ENCODE measurements around the gene RPL26. TPM values are rescaled to one million over a fixed set of nuclear protein-coding genes. Genes with fewer than 3 reads are reported as not detected.

The RPL26 gene
- total and polyA plus RNA-seq, 7 experiments from 2014 or later: 1,965 to 3,298 (median 2,350) TPM

- Mint-ChIP-seq H3K36me3 (peaks cover 0 to 3% (median 0%) of the 10 kb centered on the region in 5 donors), H3K4me3 (no peak overlapping the region), H3K27ac (peak overlapping the region in 1 of 9 donors; percentile 28), H3K9me3 (no peaks in the 10 kb centered on the region), H3K4me1 (peaks cover 10 to 24% (median 12%) of the 10 kb centered on the region in 7 donors), H3K27me3 (peaks cover 0 to 18% (median 5%) of the 10 kb centered on the region in 5 donors)
- ChIA-PET CTCF (no interaction called here), POLR2A (interaction anchor here (1.1 to 1.4 kb wide), 2 partner anchors 9 to 43 kb away, joined by 4 to 5 read pairs; partner anchors contain the start of gene NDEL1)
- H3K4me3 ChIP-seq (ENCODE audit: low read length): no peak overlapping the region
- H3K36me3 ChIP-seq (ENCODE audit: control insufficient read depth in 2 of 3, insufficient read depth in 3 of 3, low read length in 3 of 3): no peaks in the 10 kb centered on the region
- intact Hi-C loops (cut with micrococcal nuclease): no loop called here
- ATAC-seq (no peak), DNase-seq (no peak)
- H3K27ac ChIP-seq (ENCODE audit: low read depth, low read length): no peak overlapping the region
- no peaks in the 10 kb centered on the region for H3K9me3 ChIP-seq (ENCODE audit: control insufficient read depth in 2 of 3, low read length in 3 of 3)
- H3K4me1 ChIP-seq (ENCODE audit: control insufficient read depth in 2 of 2, insufficient read depth in 2 of 2, low read length in 2 of 2): peaks cover 14 to 25% of the 10 kb centered on the region in 2 donors
- no peaks in the 10 kb centered on the region for H3K27me3 ChIP-seq (ENCODE audit: control insufficient read depth in 2 of 2, insufficient read depth in 2 of 2, low read length in 2 of 2)
Observed at GRCh38 chr17:8392274-8392673, 9.3 kb upstream of the RPL26 start.

- peaks cover 0 to 3% (median 0%) of the 10 kb centered on the region in 5 donors for H3K36me3 Mint-ChIP-seq
- peaks cover 10 to 26% (median 12%) of the 10 kb centered on the region in 7 donors for H3K4me1 Mint-ChIP-seq
- CTCF ChIA-PET: no interaction called here
- Histone ChIP-seq H3K4me1 (ENCODE audit: control insufficient read depth in 2 of 2, insufficient read depth in 2 of 2, low read length in 2 of 2) (peaks cover 14 to 26% of the 10 kb centered on the region in 2 donors), H3K27me3 (ENCODE audit: control insufficient read depth in 2 of 2, insufficient read depth in 2 of 2, low read length in 2 of 2) (no peaks in the 10 kb centered on the region), H3K9me3 (ENCODE audit: control insufficient read depth in 2 of 3, low read length in 3 of 3) (no peaks in the 10 kb centered on the region), H3K36me3 (ENCODE audit: control insufficient read depth in 2 of 3, insufficient read depth in 3 of 3, low read length in 3 of 3) (no peaks in the 10 kb centered on the region), H3K4me3 (ENCODE audit: low read length) (no peak overlapping the region), H3K27ac (ENCODE audit: low read depth, low read length) (no peak overlapping the region)
- intact Hi-C loops (cut with micrococcal nuclease): no loop called here
- peaks cover 0 to 14% (median 2%) of the 10 kb centered on the region in 5 donors for H3K27me3 Mint-ChIP-seq
- DNase-seq: no peak
- POLR2A ChIA-PET: interaction anchor here (0.7 kb wide), 1 partner anchor 345 kb away, joined by 3 read pairs; no protein-coding TSS in a partner anchor
- H3K9me3 Mint-ChIP-seq: no peaks in the 10 kb centered on the region
- peak overlapping the region in 1 of 9 donors; percentile 28 for H3K27ac Mint-ChIP-seq
- ATAC-seq: no peak
- no peak overlapping the region for H3K4me3 Mint-ChIP-seq
Observed at GRCh38 chr17:8391711-8392110, 8.7 kb upstream of the RPL26 start.

GRCh38 chr17:8387914-8388651 lies 5.1 kb upstream of the RPL26 start:
- Histone ChIP-seq H3K36me3 (ENCODE audit: control insufficient read depth in 2 of 3, insufficient read depth in 3 of 3, low read length in 3 of 3) (no peaks in the 10 kb centered on the region), H3K4me3 (ENCODE audit: low read length) (no peak overlapping the region), H3K9me3 (ENCODE audit: control insufficient read depth in 2 of 3, low read length in 3 of 3) (no peaks in the 10 kb centered on the region), H3K4me1 (ENCODE audit: control insufficient read depth in 2 of 2, insufficient read depth in 2 of 2, low read length in 2 of 2) (peaks cover 8 to 22% of the 10 kb centered on the region in 2 donors), H3K27me3 (ENCODE audit: control insufficient read depth in 2 of 2, insufficient read depth in 2 of 2, low read length in 2 of 2) (no peaks in the 10 kb centered on the region), H3K27ac (ENCODE audit: low read depth, low read length) (no peak overlapping the region)
- ATAC-seq (no peak), DNase-seq (no peak)
- peaks cover 16 to 30% (median 23%) of the 10 kb centered on the region in 7 donors for H3K4me1 Mint-ChIP-seq
- H3K36me3 Mint-ChIP-seq: peaks cover 0 to 3% (median 2%) of the 10 kb centered on the region in 5 donors
- H3K27me3 Mint-ChIP-seq: peaks cover 0 to under 1% (median 0%) of the 10 kb centered on the region in 5 donors
- H3K4me3 Mint-ChIP-seq: peak overlapping the region in 1 of 10 donors; percentile 6
- ChIA-PET POLR2A (no interaction called here), CTCF (no interaction called here)
- peaks cover 0 to 7% (median 0%) of the 10 kb centered on the region in 11 donors for H3K9me3 Mint-ChIP-seq
- H3K27ac Mint-ChIP-seq: peak overlapping the region in 4 of 9 donors; percentile 4 to 25 (median 17)
- intact Hi-C loops (cut with micrococcal nuclease): loop anchor here (10.0 kb wide), 3 partner anchors 163 to 1373 kb away; partner anchors contain the start of genes PIK3R5 (in 1 of the 2) and RNASEK (in 1 of the 2)

GRCh38 chr17:8386841-8387240 lies 3.8 kb upstream of the RPL26 start:
- H3K9me3 ChIP-seq (ENCODE audit: control insufficient read depth in 2 of 3, low read length in 3 of 3): no peaks in the 10 kb centered on the region
- intact Hi-C loops (cut with micrococcal nuclease): loop anchor here (10.0 kb wide), 3 partner anchors 162 to 1372 kb away; partner anchors contain the start of genes PIK3R5 (in 1 of the 2) and RNASEK (in 1 of the 2)
- no peak for DNase-seq
- H3K36me3 Mint-ChIP-seq: peaks cover 3 to 12% (median 5%) of the 10 kb centered on the region in 5 donors
- H3K4me3 ChIP-seq (ENCODE audit: low read length): no peak overlapping the region
- ChIA-PET POLR2A (no interaction called here), CTCF (interaction anchor here (0.6 kb wide), 1 partner anchor 152 kb away, joined by 3 read pairs; no protein-coding TSS in a partner anchor)
- peaks cover 0 to 7% (median 0%) of the 10 kb centered on the region in 11 donors for H3K9me3 Mint-ChIP-seq
- ATAC-seq: no peak
- no peaks in the 10 kb centered on the region for H3K27me3 ChIP-seq (ENCODE audit: control insufficient read depth in 2 of 2, insufficient read depth in 2 of 2, low read length in 2 of 2)
- no peak overlapping the region for H3K27ac ChIP-seq (ENCODE audit: low read depth, low read length)
- H3K27ac Mint-ChIP-seq: peak overlapping the region in 6 of 9 donors; percentile 23 to 74 (median 40)
- peaks cover 9 to 25% of the 10 kb centered on the region in 2 donors for H3K4me1 ChIP-seq (ENCODE audit: control insufficient read depth in 2 of 2, insufficient read depth in 2 of 2, low read length in 2 of 2)
- peaks cover 0 to 4% (median 0%) of the 10 kb centered on the region in 3 experiments for H3K36me3 ChIP-seq (ENCODE audit: control insufficient read depth in 2 of 3, insufficient read depth in 3 of 3, low read length in 3 of 3)
- H3K4me3 Mint-ChIP-seq: peak overlapping the region in 3 of 10 donors; percentile 4 to 53 (median 19)
- peaks cover 19 to 43% (median 33%) of the 10 kb centered on the region in 7 donors for H3K4me1 Mint-ChIP-seq
- peaks cover 0 to 2% (median 0%) of the 10 kb centered on the region in 5 donors for H3K27me3 Mint-ChIP-seq

GRCh38 chr17:8384801-8385378 lies 1.9 kb upstream of the RPL26 start:
- Mint-ChIP-seq H3K27me3 (peaks cover 0 to 2% (median 0%) of the 10 kb centered on the region in 5 donors), H3K9me3 (peaks cover 0 to 7% (median 0%) of the 10 kb centered on the region in 11 donors), H3K36me3 (peaks cover 5 to 26% (median 13%) of the 10 kb centered on the region in 5 donors), H3K4me1 (peaks cover 25 to 60% (median 49%) of the 10 kb centered on the region in 7 donors), H3K27ac (peak overlapping the region in 5 of 9 donors; percentile 71 to 98 (median 93)), H3K4me3 (peak overlapping the region; percentile 93 to 99 (median 97))
- intact Hi-C loops (cut with micrococcal nuclease): loop anchor here (5.0 to 10.0 kb wide), 11 partner anchors 160 to 1743 kb away; partner anchors contain the start of genes CNTROB (in 1 of the 2), CYB5D1 (in 1 of the 2), EIF5A (in 1 of the 2) and KIAA0753 (in 1 of the 2)
- no peaks in the 10 kb centered on the region for H3K27me3 ChIP-seq (ENCODE audit: control insufficient read depth in 2 of 2, insufficient read depth in 2 of 2, low read length in 2 of 2)
- peaks cover 28 to 44% of the 10 kb centered on the region in 2 donors for H3K4me1 ChIP-seq (ENCODE audit: control insufficient read depth in 2 of 2, insufficient read depth in 2 of 2, low read length in 2 of 2)
- peak overlapping the region; percentile 34 for H3K27ac ChIP-seq (ENCODE audit: low read depth, low read length)
- H3K9me3 ChIP-seq (ENCODE audit: control insufficient read depth in 2 of 3, low read length in 3 of 3): no peaks in the 10 kb centered on the region
- no peak overlapping the region for H3K4me3 ChIP-seq (ENCODE audit: low read length)
- no peak for ATAC-seq
- H3K36me3 ChIP-seq (ENCODE audit: control insufficient read depth in 2 of 3, insufficient read depth in 3 of 3, low read length in 3 of 3): peaks cover 10 to 22% (median 12%) of the 10 kb centered on the region in 3 experiments
- POLR2A ChIA-PET: interaction anchor here (0.7 to 1.3 kb wide), 2 partner anchors 8 to 26 kb away, joined by 3 read pairs; partner anchors contain the start of gene KRABD2
- DNase-seq: no peak
- CTCF ChIA-PET: interaction anchor here (1.3 kb wide), 1 partner anchor 8 kb away, joined by 4 read pairs; the partner anchor contains the start of gene KRABD2

- no peak for DNase-seq
- intact Hi-C loops (cut with micrococcal nuclease): loop anchor here (1.0 to 10.0 kb wide), 25 partner anchors 10 to 1741 kb away; partner anchors contain the start of genes NDEL1 (in 2 of the 2), ALOXE3 (in 1 of the 2), CNTROB (in 1 of the 2) and CTC1 (in 1 of the 2)
- no peaks in the 10 kb centered on the region for H3K9me3 ChIP-seq (ENCODE audit: control insufficient read depth in 2 of 3, low read length in 3 of 3)
- peaks cover 0 to 2% (median 0%) of the 10 kb centered on the region in 5 donors for H3K27me3 Mint-ChIP-seq
- H3K27me3 ChIP-seq (ENCODE audit: control insufficient read depth in 2 of 2, insufficient read depth in 2 of 2, low read length in 2 of 2): no peaks in the 10 kb centered on the region
- ChIA-PET POLR2A (interaction anchor here (0.6 to 1.1 kb wide), 4 partner anchors 11 to 54 kb away, joined by 3 to 5 read pairs (median 3); partner anchors contain the start of gene NDEL1), CTCF (interaction anchor here (2.9 kb wide), 1 partner anchor 363 kb away, joined by 11 read pairs; no protein-coding TSS in a partner anchor)
- H3K27ac Mint-ChIP-seq: peak overlapping the region; percentile 93 to 98 (median 96)
- peaks cover 21 to 42% (median 26%) of the 10 kb centered on the region in 3 experiments for H3K36me3 ChIP-seq (ENCODE audit: control insufficient read depth in 2 of 3, insufficient read depth in 3 of 3, low read length in 3 of 3)
- peaks cover 5 to 33% (median 25%) of the 10 kb centered on the region in 5 donors for H3K36me3 Mint-ChIP-seq
- peaks cover 28 to 36% of the 10 kb centered on the region in 2 donors for H3K4me1 ChIP-seq (ENCODE audit: control insufficient read depth in 2 of 2, insufficient read depth in 2 of 2, low read length in 2 of 2)
- H3K27ac ChIP-seq (ENCODE audit: low read depth, low read length): peak overlapping the region; percentile 82
- H3K4me3 ChIP-seq (ENCODE audit: low read length): peak overlapping the region; percentile 83
- ATAC-seq: no peak
- peak overlapping the region; percentile 93 to 99 (median 97) for H3K4me3 Mint-ChIP-seq
- peaks cover 0 to 7% (median 0%) of the 10 kb centered on the region in 11 donors for H3K9me3 Mint-ChIP-seq
- H3K4me1 Mint-ChIP-seq: peaks cover 33 to 76% (median 60%) of the 10 kb centered on the region in 7 donors
Observed at GRCh38 chr17:8382880-8383142, 182 bp downstream of the RPL26 start.
